Esophagus muscularis mucosa (tissue), 4 donors: ENCODE results near the gene ZWILCH. TPM values are rescaled to one million over a fixed set of nuclear protein-coding genes. Genes with fewer than 3 reads are reported as not detected.
A peak's percentile ranks its signal among the peaks of the same experiment; 100 is the strongest.

ENCODE experiments used
- DNase-seq: peaks from one replicate; pipeline ENCODE4 v3.0.0-alpha.2; 2017; ENCODE audit errors: extremely low spot score
- H3K27ac ChIP-seq, 4 donors: fragments of 200-600 bp; sonication (generic); replicated peaks in 1 of 4; 1 replicate in 3 of 4; 2 replicates in 1 of 4; pipeline ENCODE4 v1.5.1; 2016 to 2019; ENCODE audit warnings: mild to moderate bottlenecking in 1 of 4
- H3K27me3 ChIP-seq, 4 donors: fragments of 200-600 bp; sonication (generic); one replicate each; pipeline versions ENCODE4 v1.5.1 to v1.6.0; 2016 to 2019
- H3K36me3 ChIP-seq, 4 donors: fragments of 200-600 bp; sonication (generic); one replicate each; pipeline ENCODE4 v1.5.1; 2016 to 2019
- H3K4me1 ChIP-seq, 4 donors: fragments of 200-600 bp; sonication (generic); one replicate each; pipeline ENCODE4 v1.5.1; 2016 to 2019
- H3K4me3 ChIP-seq, 4 donors: fragments of 200-600 bp; sonication (generic); 1 replicate in 2 of 4; 2 replicates in 2 of 4; pipeline ENCODE4 v1.5.1; 2016 to 2019; ENCODE audit warnings: mild to moderate bottlenecking in 4 of 4, moderate library complexity in 1 of 4
- H3K9me3 ChIP-seq, 4 donors: fragments of 200-600 bp; sonication (generic); 1 replicate in 3 of 4; 2 replicates in 1 of 4; pipeline ENCODE4 v1.5.1; 2016 to 2019
- CTCF ChIP-seq, 3 experiments: fragments of 200-600 bp in 2 of 3; fragments of 450-650 bp in 1 of 3; sonication (generic) in 2 of 3; IDR thresholded peaks; one replicate each; pipeline ENCODE4 v1.5.1; 2017 to 2019; ENCODE audit warnings: antibody characterized with exemption in 3 of 3, mild to moderate bottlenecking in 2 of 3, moderate library complexity in 1 of 3
- EP300 ChIP-seq: sonication (generic); formaldehyde crosslinking; IDR thresholded peaks from one replicate; pipeline ENCODE4 v1.6.1; 2017; ENCODE audit warnings: antibody characterized with exemption
- POLR2A ChIP-seq: fragments of 450-650 bp; IDR thresholded peaks from one replicate; pipeline ENCODE4 v1.6.1; 2017; ENCODE audit warnings: antibody characterized with exemption, moderate library complexity, mild to moderate bottlenecking, low read depth
- POLR2AphosphoS5 ChIP-seq, 2 donors: sonication (generic); formaldehyde crosslinking; IDR thresholded peaks; one replicate each; pipeline ENCODE4 v1.6.1; 2017; ENCODE audit warnings: antibody characterized with exemption in 2 of 2
- WGBS: methylation state at CpG from one replicate; pipeline ENCODE4 v1.1.5; 2018; 5-methylcytosine and 5-hydroxymethylcytosine counted together
- intact Hi-C: fragments of 100-400 bp; cut with DNase I; formaldehyde crosslinking; loops from one replicate; pipeline ENCODE4 v1.15.1; 2023
- total RNA-seq, 4 donors: library from RNA; depleted of rRNA; stranded (reverse); fragments of >200 nt; gene quantifications; one replicate each; pipeline versions ENCODE4 v1.1.0 to v1.2.1, GENCODE V29; 2016

ZWILCH gene
- total RNA-seq, 4 donors from 2014 or later = 2.1 to 3.3 (median 2.4) TPM

GRCh38 chr15:66489179-66489791 lies 15.8 kb upstream of the ZWILCH start:
- no peaks in the 10 kb centered on the region for H3K4me1 ChIP-seq
- H3K9me3 ChIP-seq = no peaks in the 10 kb centered on the region
- DNase-seq = no peak
- H3K27ac ChIP-seq = no peak overlapping the region
- WGBS = 80% methylated on average over 6 of the region's 6 CpGs
- H3K36me3 ChIP-seq = peaks cover 34 to 99% (median 80%) of the 10 kb centered on the region in 4 donors
- H3K27me3 ChIP-seq = no peaks in the 10 kb centered on the region
- TF ChIP-seq EP300 (no peak), POLR2A (no peak), CTCF (IDR thresholded peaks at IDR 0.05) (no peak), POLR2AphosphoS5 (IDR thresholded peaks at IDR 0.05) (no peak)
- intact Hi-C loops = no loop called here
- no peak overlapping the region for H3K4me3 ChIP-seq

DNA sequence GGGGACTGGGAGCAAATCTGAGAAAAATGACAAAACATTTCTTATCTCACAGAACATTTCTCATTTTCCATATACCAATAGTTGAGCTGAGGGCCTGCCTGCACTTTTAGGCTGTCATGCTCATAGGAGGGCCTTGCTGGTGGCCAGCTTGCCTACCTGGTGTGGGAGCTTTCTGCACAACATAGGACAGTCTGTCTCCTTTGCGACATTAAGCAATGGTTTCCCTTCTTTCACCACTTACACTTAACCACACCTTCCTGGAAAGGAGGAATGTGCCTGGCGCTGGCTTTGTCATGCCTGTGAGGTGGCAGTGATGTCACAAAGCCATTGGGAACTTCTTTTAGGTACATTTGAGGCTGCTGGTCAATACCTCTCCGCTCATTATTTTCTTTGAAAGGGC lies 13.3 kb upstream of the ZWILCH start:
- intact Hi-C loops = loop anchor here (10.0 kb wide), 1 partner anchor 137 kb away; the partner anchor contains the start of gene TIPIN
- no peak overlapping the region for H3K27ac ChIP-seq

DNA sequence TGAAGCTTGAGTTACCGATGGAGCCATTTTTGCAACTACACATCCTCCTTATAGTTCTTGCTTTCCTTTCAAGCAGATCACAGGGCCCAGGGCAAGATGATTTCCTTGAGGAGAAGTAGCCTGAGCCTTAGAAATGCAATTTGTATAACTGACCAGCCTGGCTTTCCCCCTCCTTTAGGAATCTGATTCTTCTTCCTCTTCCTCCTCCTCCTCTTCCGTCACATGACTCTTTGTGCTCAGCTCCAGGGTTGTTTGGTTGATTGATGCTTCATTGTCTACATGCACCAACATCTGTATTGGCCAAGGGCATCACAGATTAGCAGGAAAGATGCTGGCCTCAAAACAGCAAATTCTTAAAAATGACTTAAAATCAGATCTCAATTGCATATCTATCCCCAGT lies 10.9 kb upstream of the ZWILCH start:
- TF ChIP-seq EP300 = no peak
- no peak for TF ChIP-seq CTCF (IDR thresholded peaks at IDR 0.05)
- TF ChIP-seq POLR2AphosphoS5 (IDR thresholded peaks at IDR 0.05) = no peak
- no peak for TF ChIP-seq POLR2A
- intact Hi-C loops = loop anchor here (10.0 kb wide), 1 partner anchor 139 kb away; the partner anchor contains the start of gene TIPIN
- H3K36me3 ChIP-seq = peaks cover 45 to 80% (median 72%) of the 10 kb centered on the region in 4 donors

More for the DNA sequence above, 13.3 kb upstream of the ZWILCH start:
- DNase-seq = no peak
- TF ChIP-seq CTCF (IDR thresholded peaks at IDR 0.05) (no peak), EP300 (no peak), POLR2A (no peak), POLR2AphosphoS5 (IDR thresholded peaks at IDR 0.05) (no peak)
- no peaks in the 10 kb centered on the region for H3K9me3 ChIP-seq
- H3K27me3 ChIP-seq = no peaks in the 10 kb centered on the region
- WGBS = 78% methylated on average over 3 of the region's 3 CpGs
- no peak overlapping the region for H3K4me3 ChIP-seq
- H3K4me1 ChIP-seq = peaks cover 10 to 17% (median 15%) of the 10 kb centered on the region in 4 donors
- peaks cover 36 to 90% (median 83%) of the 10 kb centered on the region in 4 donors for H3K36me3 ChIP-seq

DNA sequence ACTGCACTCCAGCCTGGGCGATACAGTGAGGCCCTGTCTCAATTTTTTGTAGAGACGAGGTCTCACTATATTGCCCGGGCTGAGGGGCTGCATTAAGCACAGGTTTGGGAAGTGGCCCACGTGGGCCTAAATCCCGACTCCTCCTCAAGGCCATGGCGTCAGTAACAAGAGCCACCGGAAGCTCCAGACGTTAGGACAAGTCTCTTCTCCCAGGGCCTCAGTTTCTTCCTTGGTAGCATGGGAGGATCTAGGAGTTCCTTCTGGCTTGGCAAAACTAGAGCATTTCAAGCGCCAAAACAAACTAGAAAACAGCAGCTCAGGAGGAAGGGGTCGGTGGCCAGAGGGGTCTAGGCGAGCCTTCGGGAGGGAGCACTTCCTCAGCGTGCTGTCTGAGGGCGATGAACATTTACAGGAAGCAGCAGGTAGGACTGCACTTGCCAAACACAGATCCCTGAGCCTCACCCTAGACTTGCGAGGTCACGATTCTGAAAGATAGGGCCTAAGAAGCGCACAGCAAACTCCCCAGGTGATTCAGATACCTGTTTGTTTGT lies 8.1 kb upstream of the ZWILCH start:
- DNase-seq = no peak

More for the DNA sequence above, 10.9 kb upstream of the ZWILCH start:
- no peaks in the 10 kb centered on the region for H3K27me3 ChIP-seq
- no peak for DNase-seq
- WGBS = 83% methylated on average over 2 of the region's 2 CpGs
- no peak overlapping the region for H3K27ac ChIP-seq
- H3K9me3 ChIP-seq = no peaks in the 10 kb centered on the region
- peaks cover 12 to 31% (median 27%) of the 10 kb centered on the region in 4 donors for H3K4me1 ChIP-seq
- H3K4me3 ChIP-seq = no peak overlapping the region

More for the DNA sequence above, 8.1 kb upstream of the ZWILCH start:
- peaks cover 12 to 34% (median 27%) of the 10 kb centered on the region in 4 donors for H3K4me1 ChIP-seq
- 17% methylated on average over 13 of the region's 17 CpGs for WGBS
- H3K27ac ChIP-seq = peak overlapping the region; percentile 83 to 92 (median 87)
- H3K36me3 ChIP-seq = peaks cover 55 to 80% (median 74%) of the 10 kb centered on the region in 4 donors
- H3K27me3 ChIP-seq = no peaks in the 10 kb centered on the region
- intact Hi-C loops = loop anchor here (2.0 to 10.0 kb wide), 2 partner anchors 112 to 142 kb away; partner anchors contain the start of gene TIPIN
- H3K9me3 ChIP-seq = no peaks in the 10 kb centered on the region
- TF ChIP-seq POLR2A (no peak), EP300 (no peak), POLR2AphosphoS5 (IDR thresholded peaks at IDR 0.05) (no peak), CTCF (IDR thresholded peaks at IDR 0.05) (no peak)
- peak overlapping the region; percentile 62 to 93 (median 88) for H3K4me3 ChIP-seq
